GM18909 (cell line): ENCODE data around the gene GRID1.
A peak's percentile ranks its signal among the peaks of the same experiment; 100 is the strongest.

ENCODE experiments used
- ATAC-seq: cut with Tn5 transposase; IDR thresholded peaks from one replicate; pipeline ENCODE4 v1.9.1; 2021; ENCODE audit warnings: mild to moderate bottlenecking; ENCODE audit not compliant: unreplicated experiment, poor library complexity

GRID1 gene

GRCh38 chr10:85665078-85665477 is 701.5 kb downstream of the GRID1 start:
- no peak for ATAC-seq

- no peak for ATAC-seq
These were observed 705.5 kb downstream of the GRID1 start for GRCh38 chr10:85661123-85661522.

GRCh38 chr10:85659331-85659730 is 707.3 kb downstream of the GRID1 start:
- no peak for ATAC-seq

GRCh38 chr10:85658518-85658917 is 708.1 kb downstream of the GRID1 start:
- ATAC-seq = no peak

- ATAC-seq = no peak
These were observed 709.0 kb downstream of the GRID1 start for GRCh38 chr10:85657476-85658113.

GRCh38 chr10:85655411-85655810 is 711.2 kb downstream of the GRID1 start:
- ATAC-seq = no peak

- ATAC-seq = no peak
These were observed 715.1 kb downstream of the GRID1 start for GRCh38 chr10:85651497-85651882.

GRCh38 chr10:85650791-85651496 is 715.7 kb downstream of the GRID1 start:
- ATAC-seq = no peak

- ATAC-seq = no peak
These were observed 717.1 kb downstream of the GRID1 start for GRCh38 chr10:85649461-85649860.

GRCh38 chr10:85648279-85648754 is 718.3 kb downstream of the GRID1 start:
- no peak for ATAC-seq

- no peak for ATAC-seq
These were observed 718.9 kb downstream of the GRID1 start for GRCh38 chr10:85647741-85648140.

GRCh38 chr10:85645926-85646711 is 720.5 kb downstream of the GRID1 start:
- no peak for ATAC-seq

GRCh38 chr10:85645053-85645452 is 721.5 kb downstream of the GRID1 start:
- no peak for ATAC-seq

GRCh38 chr10:85643845-85644525 is 722.6 kb downstream of the GRID1 start:
- no peak for ATAC-seq

GRCh38 chr10:85643171-85643844 is 723.3 kb downstream of the GRID1 start:
- ATAC-seq = no peak

GRCh38 chr10:85642421-85643170 is 724.0 kb downstream of the GRID1 start:
- ATAC-seq = no peak

- no peak for ATAC-seq
These were observed 724.5 kb downstream of the GRID1 start for GRCh38 chr10:85642082-85642420.

- ATAC-seq = no peak
These were observed 725.1 kb downstream of the GRID1 start for GRCh38 chr10:85641479-85642009.

- ATAC-seq = peak; percentile 43
These were observed 727.8 kb downstream of the GRID1 start for GRCh38 chr10:85638797-85639196.
